Activated naive CD4-positive, alpha-beta T cell treated with anti-CD3 and anti-CD28 coated beads, Interleukin-2, amount 50 U/mL, for 72 hours (primary cell): ENCODE data around the gene PPP4R3B. TPM values are rescaled to one million over a fixed set of nuclear protein-coding genes. Genes with fewer than 3 reads are reported as not detected.

ENCODE experiments used
- total RNA-seq, 2 donors: library from RNA; stranded (reverse); gene quantifications; one replicate each; pipeline ENCODE4 v1.2.3, GENCODE V29; 2022

PPP4R3B gene
- total RNA-seq, 2 donors from 2014 or later: 53.4 to 76.0 TPM

Other genes starting within 250 kb of the PPP4R3B start
- gene CCDC88A, start 197.8 kb downstream of the PPP4R3B start, total RNA-seq: 10 to 100 TPM; 13.6 to 18.9 TPM
- 10 to 100 TPM; 20.9 to 37.1 TPM for gene CFAP36, start 97.9 kb downstream of the PPP4R3B start, total RNA-seq
- gene PNPT1, start 76.2 kb upstream of the PPP4R3B start, total RNA-seq: 10 to 100 TPM; 33.2 to 48.5 TPM